ENCODE measurements around the gene MACROD2. TPM values are rescaled to one million over a fixed set of nuclear protein-coding genes. Genes with fewer than 3 reads are reported as not detected.

The MACROD2 gene
- total and polyA plus RNA-seq, 4 donors = 0.66 to 10.5 (median 3.3) TPM

GRCh38 chr20:15627501-15627903 is 1632.2 kb downstream of the MACROD2 start:
- no peak overlapping the region for H3K4me3 ChIP-seq (ENCODE audit: low read depth in 1 of 3, low read length in 3 of 3)
- no peaks in the 10 kb centered on the region for H3K36me3 ChIP-seq (ENCODE audit: control insufficient read depth in 4 of 4, insufficient read depth in 3 of 4, low read depth in 1 of 4, low read length in 3 of 4)
- no peak for TF ChIP-seq GABPA (IDR thresholded peaks at IDR 0.05 in 1 of 2, conservative IDR thresholded peaks at IDR 0.05 in 1 of 2)
- no peak for TF ChIP-seq NR2F2 (IDR thresholded peaks at IDR 0.05)
- no peak for TF ChIP-seq RXRA (IDR thresholded peaks at IDR 0.05)
- no peak for TF ChIP-seq TAF1 (conservative IDR thresholded peaks at IDR 0.05)
- TF ChIP-seq ZBTB33 (IDR thresholded peaks at IDR 0.05) = no peak
- TF ChIP-seq CTCF (IDR thresholded peaks at IDR 0.05; ENCODE audit: low read depth, low read length, missing input control) = no peak
- no peaks in the 10 kb centered on the region for H3K9me3 ChIP-seq (ENCODE audit: control insufficient read depth in 4 of 4, low read length in 3 of 4)
- H3K27ac ChIP-seq (ENCODE audit: low read depth in 1 of 2, low read length in 2 of 2) = no peak overlapping the region
- no peaks in the 10 kb centered on the region for H3K4me1 ChIP-seq (ENCODE audit: control insufficient read depth in 4 of 4, insufficient read depth in 4 of 4, low read length in 3 of 4)
- no peak overlapping the region for H3K9ac ChIP-seq (ENCODE audit: low read depth in 1 of 2, low read length in 2 of 2)
- no peak for DNase-seq (ENCODE audit: low spot score)
- H3K27me3 ChIP-seq (ENCODE audit: control insufficient read depth in 4 of 4, insufficient read depth in 4 of 4, low read length in 3 of 4) = no peaks in the 10 kb centered on the region

- H3K4me1 ChIP-seq (ENCODE audit: control insufficient read depth in 4 of 4, insufficient read depth in 4 of 4, low read length in 3 of 4) = no peaks in the 10 kb centered on the region
- no peak overlapping the region for H3K27ac ChIP-seq (ENCODE audit: low read depth in 1 of 2, low read length in 2 of 2)
- no peak overlapping the region for H3K4me3 ChIP-seq (ENCODE audit: low read depth in 1 of 3, low read length in 3 of 3)
- H3K27me3 ChIP-seq (ENCODE audit: control insufficient read depth in 4 of 4, insufficient read depth in 4 of 4, low read length in 3 of 4) = no peaks in the 10 kb centered on the region
- H3K36me3 ChIP-seq (ENCODE audit: control insufficient read depth in 4 of 4, insufficient read depth in 3 of 4, low read depth in 1 of 4, low read length in 3 of 4) = no peaks in the 10 kb centered on the region
- no peaks in the 10 kb centered on the region for H3K9me3 ChIP-seq (ENCODE audit: control insufficient read depth in 4 of 4, low read length in 3 of 4)
- DNase-seq (ENCODE audit: low spot score) = no peak
- H3K9ac ChIP-seq (ENCODE audit: low read depth in 1 of 2, low read length in 2 of 2) = no peak overlapping the region
- 68% methylated on average over 4 of the region's 4 CpGs for WGBS
- TF ChIP-seq MAX (IDR thresholded peaks at IDR 0.05) (no peak), HNF4A (conservative IDR thresholded peaks at IDR 0.05) (no peak), HNF4G (IDR thresholded peaks at IDR 0.05) (no peak), NR2F2 (IDR thresholded peaks at IDR 0.05) (no peak), JUND (IDR thresholded peaks at IDR 0.05) (no peak), EGR1 (IDR thresholded peaks at IDR 0.05; ENCODE audit: low read depth in 2 of 2) (no peak), SP1 (IDR thresholded peaks at IDR 0.05) (no peak), GABPA (IDR thresholded peaks at IDR 0.05 in 1 of 2, conservative IDR thresholded peaks at IDR 0.05 in 1 of 2) (no peak), REST (IDR thresholded peaks at IDR 0.05) (no peak), FOXA1 (IDR thresholded peaks at IDR 0.05) (no peak), ATF3 (IDR thresholded peaks at IDR 0.05) (no peak), ZBTB33 (IDR thresholded peaks at IDR 0.05) (no peak), RXRA (IDR thresholded peaks at IDR 0.05) (no peak), YY1 (IDR thresholded peaks at IDR 0.05) (no peak)
Observed at GRCh38 chr20:15628851-15629353, 1633.6 kb downstream of the MACROD2 start.

Data from liver (tissue), 9 donors.